Measurements from ENCODE around the gene NSMCE3. TPM values are rescaled to one million over a fixed set of nuclear protein-coding genes. Genes with fewer than 3 reads are reported as not detected.

The NSMCE3 gene
- total and polyA plus RNA-seq, 3 experiments from 2014 or later: 8.7 to 35.4 (median 8.8) TPM

DNA sequence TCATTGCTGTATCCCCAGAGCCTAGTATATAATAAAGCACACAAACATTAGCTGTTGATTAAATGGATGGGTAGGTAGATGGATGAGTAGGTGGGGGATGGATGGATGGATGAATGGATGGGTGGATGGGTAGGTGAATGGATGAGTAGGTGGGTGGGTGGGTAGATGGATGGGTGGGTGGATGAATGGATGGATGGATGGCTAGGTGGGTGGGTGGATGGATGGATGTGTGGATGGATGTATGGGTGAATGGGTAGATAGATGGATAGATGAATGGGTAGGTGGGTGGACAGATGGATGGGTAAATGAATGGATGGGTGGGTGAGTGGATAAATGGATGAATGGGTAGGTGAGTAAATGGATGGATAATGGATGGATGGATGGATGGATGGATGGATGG is 30.2 kb upstream of the NSMCE3 start:
- H3K4me1 ChIP-seq (ENCODE audit: insufficient read depth, low read length): no peaks in the 10 kb centered on the region
- no peak overlapping the region for H3K4me3 ChIP-seq (ENCODE audit: low read length)
- no peaks in the 10 kb centered on the region for H3K27me3 ChIP-seq (ENCODE audit: insufficient read depth, low read length, poor library complexity, severe bottlenecking)
- H3K27me3 Mint-ChIP-seq: peaks cover 4 to 6% of the 10 kb centered on the region in 2 donors
- no peaks in the 10 kb centered on the region for H3K36me3 ChIP-seq (ENCODE audit: insufficient read depth, low read length)
- H3K9me3 ChIP-seq (ENCODE audit: low read length): no peaks in the 10 kb centered on the region
- H3K4me3 Mint-ChIP-seq: no peak overlapping the region
- DNase-seq: no peak
- H3K27ac ChIP-seq (ENCODE audit: low read depth, low read length): no peak overlapping the region
- peaks cover 0 to 1% (median 0%) of the 10 kb centered on the region in 5 donors for H3K9me3 Mint-ChIP-seq
- no peaks in the 10 kb centered on the region for H3K36me3 Mint-ChIP-seq
- no peak overlapping the region for H3K27ac Mint-ChIP-seq
- POLR2A ChIA-PET: no interaction called here
- H3K4me1 Mint-ChIP-seq: no peaks in the 10 kb centered on the region
- CTCF ChIA-PET: no interaction called here

GRCh38 chr15:29299331-29299730 is 29.7 kb upstream of the NSMCE3 start:
- Histone ChIP-seq H3K4me3 (ENCODE audit: low read length) (no peak overlapping the region), H3K4me1 (ENCODE audit: insufficient read depth, low read length) (no peaks in the 10 kb centered on the region), H3K36me3 (ENCODE audit: insufficient read depth, low read length) (no peaks in the 10 kb centered on the region), H3K27ac (ENCODE audit: low read depth, low read length) (no peak overlapping the region), H3K27me3 (ENCODE audit: insufficient read depth, low read length, poor library complexity, severe bottlenecking) (no peaks in the 10 kb centered on the region), H3K9me3 (ENCODE audit: low read length) (no peaks in the 10 kb centered on the region)
- Mint-ChIP-seq H3K27me3 (peaks cover 4% of the 10 kb centered on the region in 2 donors), H3K9me3 (peaks cover 0 to 1% (median 0%) of the 10 kb centered on the region in 5 donors), H3K36me3 (no peaks in the 10 kb centered on the region), H3K4me3 (no peak overlapping the region), H3K27ac (no peak overlapping the region), H3K4me1 (no peaks in the 10 kb centered on the region)
- CTCF ChIA-PET: no interaction called here
- no peak for DNase-seq
- POLR2A ChIA-PET: no interaction called here

DNA sequence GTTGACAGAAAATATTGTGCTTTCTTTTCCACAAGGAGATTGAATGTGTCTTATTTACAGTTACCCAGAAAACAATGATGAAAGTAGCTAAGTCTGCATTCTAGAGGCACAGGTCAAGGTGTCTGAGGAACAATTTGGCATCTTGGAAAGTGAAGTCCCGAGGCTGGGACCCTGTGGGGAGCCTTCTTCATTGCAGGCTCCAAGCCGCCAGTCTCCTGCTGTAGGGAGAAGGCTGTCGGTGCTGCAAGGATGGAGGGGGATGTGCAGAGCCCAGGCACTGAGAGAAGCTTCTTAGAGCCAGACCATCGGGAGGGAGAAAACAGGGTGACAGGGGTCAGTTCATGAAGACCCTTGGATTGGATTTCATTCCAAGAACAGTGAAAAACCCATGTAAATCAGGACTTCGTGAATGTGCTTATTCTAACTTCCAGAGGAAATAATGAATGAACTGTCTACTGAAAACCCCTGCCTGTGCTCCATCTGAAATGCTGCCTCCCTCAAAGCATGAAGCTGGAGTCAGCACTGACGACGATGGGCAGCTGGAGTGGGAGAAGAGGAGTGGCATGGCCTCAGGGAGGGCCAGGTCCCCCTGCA is 25.2 kb upstream of the NSMCE3 start:
- Histone ChIP-seq H3K4me3 (ENCODE audit: low read length) (no peak overlapping the region), H3K27ac (ENCODE audit: low read depth, low read length) (no peak overlapping the region), H3K4me1 (ENCODE audit: insufficient read depth, low read length) (no peaks in the 10 kb centered on the region), H3K9me3 (ENCODE audit: low read length) (no peaks in the 10 kb centered on the region), H3K27me3 (ENCODE audit: insufficient read depth, low read length, poor library complexity, severe bottlenecking) (no peaks in the 10 kb centered on the region), H3K36me3 (ENCODE audit: insufficient read depth, low read length) (no peaks in the 10 kb centered on the region)
- Mint-ChIP-seq H3K36me3 (no peaks in the 10 kb centered on the region), H3K27me3 (peaks cover 5 to 18% of the 10 kb centered on the region in 2 donors), H3K4me1 (no peaks in the 10 kb centered on the region), H3K27ac (no peak overlapping the region), H3K4me3 (no peak overlapping the region), H3K9me3 (peaks cover 0 to 1% (median 0%) of the 10 kb centered on the region in 5 donors)
- CTCF ChIA-PET: no interaction called here
- POLR2A ChIA-PET: no interaction called here
- DNase-seq: no peak

DNA sequence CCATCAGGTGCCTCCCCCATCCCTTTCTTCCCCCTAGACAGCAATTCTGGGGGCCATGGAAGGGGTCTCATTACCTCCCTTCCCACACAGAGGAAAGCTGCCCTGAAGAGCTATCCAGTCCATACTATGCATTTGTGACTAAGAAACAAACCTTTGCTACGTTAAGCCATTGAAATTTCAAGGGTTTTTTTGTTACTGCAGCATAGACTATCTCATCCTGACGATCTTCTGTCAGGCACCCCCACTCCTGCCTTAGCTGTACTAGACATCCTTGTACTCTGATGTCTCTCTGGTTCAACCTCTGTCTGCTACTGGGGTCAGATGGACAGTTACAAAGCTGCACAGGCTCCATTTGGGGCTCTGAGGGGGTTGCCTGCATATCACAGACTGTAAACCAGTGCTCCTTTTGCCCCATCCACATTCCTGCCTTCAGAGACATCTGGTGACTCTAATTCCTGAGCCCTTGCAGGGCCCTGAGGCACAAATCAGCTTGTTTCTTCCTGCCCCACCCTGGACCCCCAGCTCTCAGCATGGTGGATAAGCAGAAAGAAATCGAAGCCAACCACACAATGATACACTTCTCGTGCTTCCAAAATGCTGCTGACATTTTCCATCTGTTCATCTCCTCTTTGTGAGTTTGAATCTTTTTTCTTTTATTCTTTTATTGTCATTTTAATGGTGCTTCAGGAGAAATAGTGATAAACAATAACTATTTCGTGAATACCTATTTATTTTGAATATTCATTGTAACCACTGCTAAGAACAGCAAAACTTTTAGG is 21.6 kb upstream of the NSMCE3 start:
- H3K9me3 ChIP-seq (ENCODE audit: low read length): no peaks in the 10 kb centered on the region
- Mint-ChIP-seq H3K4me3 (no peak overlapping the region), H3K27ac (no peak overlapping the region), H3K27me3 (peaks cover 8 to 34% of the 10 kb centered on the region in 2 donors), H3K9me3 (no peaks in the 10 kb centered on the region), H3K36me3 (no peaks in the 10 kb centered on the region), H3K4me1 (no peaks in the 10 kb centered on the region)
- CTCF ChIA-PET: no interaction called here
- no peak overlapping the region for H3K27ac ChIP-seq (ENCODE audit: low read depth, low read length)
- H3K27me3 ChIP-seq (ENCODE audit: insufficient read depth, low read length, poor library complexity, severe bottlenecking): no peaks in the 10 kb centered on the region
- no peaks in the 10 kb centered on the region for H3K4me1 ChIP-seq (ENCODE audit: insufficient read depth, low read length)
- no peak for DNase-seq
- POLR2A ChIA-PET: no interaction called here
- no peak overlapping the region for H3K4me3 ChIP-seq (ENCODE audit: low read length)
- no peaks in the 10 kb centered on the region for H3K36me3 ChIP-seq (ENCODE audit: insufficient read depth, low read length)

DNA sequence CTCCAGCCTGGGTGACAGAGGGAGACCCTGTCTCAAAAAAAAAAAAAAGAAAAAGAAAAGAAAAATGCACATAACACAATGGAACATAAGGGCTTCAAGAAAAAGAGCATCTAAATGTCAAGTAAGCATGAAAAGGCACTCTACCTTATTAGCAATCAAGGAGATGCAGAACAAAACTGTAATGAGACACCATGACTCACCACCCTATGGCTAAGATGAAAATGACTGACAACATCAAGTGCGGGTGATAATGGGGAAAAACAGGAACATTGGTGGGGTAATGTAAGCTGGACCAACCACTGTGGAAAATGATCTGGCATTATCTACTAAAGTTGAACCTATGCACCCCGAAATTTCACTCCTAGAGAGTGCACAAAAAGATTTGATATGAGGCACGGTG is 19.6 kb upstream of the NSMCE3 start:
- Histone ChIP-seq H3K4me3 (ENCODE audit: low read length) (no peak overlapping the region), H3K4me1 (ENCODE audit: insufficient read depth, low read length) (no peaks in the 10 kb centered on the region), H3K36me3 (ENCODE audit: insufficient read depth, low read length) (no peaks in the 10 kb centered on the region), H3K27me3 (ENCODE audit: insufficient read depth, low read length, poor library complexity, severe bottlenecking) (no peaks in the 10 kb centered on the region), H3K27ac (ENCODE audit: low read depth, low read length) (no peak overlapping the region), H3K9me3 (ENCODE audit: low read length) (no peaks in the 10 kb centered on the region)
- DNase-seq: no peak
- ChIA-PET POLR2A (no interaction called here), CTCF (interaction anchor here (0.6 kb wide), 1 partner anchor 228 kb away, joined by 3 read pairs; no protein-coding TSS in a partner anchor)
- Mint-ChIP-seq H3K4me3 (no peak overlapping the region), H3K36me3 (no peaks in the 10 kb centered on the region), H3K4me1 (no peaks in the 10 kb centered on the region), H3K9me3 (no peaks in the 10 kb centered on the region), H3K27ac (no peak overlapping the region), H3K27me3 (peaks cover 16 to 52% of the 10 kb centered on the region in 2 donors)

GRCh38 chr15:29285386-29285785 is 15.8 kb upstream of the NSMCE3 start:
- CTCF ChIA-PET: no interaction called here
- Histone ChIP-seq H3K4me3 (ENCODE audit: low read length) (no peak overlapping the region), H3K36me3 (ENCODE audit: insufficient read depth, low read length) (no peaks in the 10 kb centered on the region), H3K27me3 (ENCODE audit: insufficient read depth, low read length, poor library complexity, severe bottlenecking) (peaks cover 11% of the 10 kb centered on the region), H3K4me1 (ENCODE audit: insufficient read depth, low read length) (no peaks in the 10 kb centered on the region), H3K27ac (ENCODE audit: low read depth, low read length) (no peak overlapping the region), H3K9me3 (ENCODE audit: low read length) (no peaks in the 10 kb centered on the region)
- no peak for DNase-seq
- no peak overlapping the region for H3K27ac Mint-ChIP-seq
- peaks cover 24 to 77% of the 10 kb centered on the region in 2 donors for H3K27me3 Mint-ChIP-seq
- no peaks in the 10 kb centered on the region for H3K4me1 Mint-ChIP-seq
- peaks cover 0 to 5% (median 2%) of the 10 kb centered on the region in 5 donors for H3K9me3 Mint-ChIP-seq
- POLR2A ChIA-PET: no interaction called here
- no peak overlapping the region for H3K4me3 Mint-ChIP-seq
- peaks cover 0 to 9% (median 0%) of the 10 kb centered on the region in 3 donors for H3K36me3 Mint-ChIP-seq

GRCh38 chr15:29283381-29283780 is 13.8 kb upstream of the NSMCE3 start:
- Mint-ChIP-seq H3K4me3 (no peak overlapping the region), H3K9me3 (peaks cover 0 to 5% (median 2%) of the 10 kb centered on the region in 5 donors), H3K27ac (no peak overlapping the region), H3K27me3 (peaks cover 26 to 75% of the 10 kb centered on the region in 2 donors), H3K36me3 (peaks cover 0 to 9% (median 0%) of the 10 kb centered on the region in 3 donors), H3K4me1 (no peaks in the 10 kb centered on the region)
- Histone ChIP-seq H3K4me1 (ENCODE audit: insufficient read depth, low read length) (no peaks in the 10 kb centered on the region), H3K4me3 (ENCODE audit: low read length) (no peak overlapping the region), H3K9me3 (ENCODE audit: low read length) (no peaks in the 10 kb centered on the region), H3K36me3 (ENCODE audit: insufficient read depth, low read length) (no peaks in the 10 kb centered on the region), H3K27me3 (ENCODE audit: insufficient read depth, low read length, poor library complexity, severe bottlenecking) (peaks cover 11% of the 10 kb centered on the region), H3K27ac (ENCODE audit: low read depth, low read length) (no peak overlapping the region)
- POLR2A ChIA-PET: no interaction called here
- CTCF ChIA-PET: no interaction called here
- DNase-seq: no peak

- no peaks in the 10 kb centered on the region for H3K36me3 ChIP-seq (ENCODE audit: insufficient read depth, low read length)
- no peak for DNase-seq
- Mint-ChIP-seq H3K9me3 (peaks cover 0 to 5% (median 2%) of the 10 kb centered on the region in 5 donors), H3K4me1 (no peaks in the 10 kb centered on the region), H3K27ac (no peak overlapping the region), H3K27me3 (peaks cover 23 to 54% of the 10 kb centered on the region in 2 donors), H3K36me3 (peaks cover 0 to 9% (median 0%) of the 10 kb centered on the region in 3 donors), H3K4me3 (no peak overlapping the region)
- peaks cover 11% of the 10 kb centered on the region for H3K27me3 ChIP-seq (ENCODE audit: insufficient read depth, low read length, poor library complexity, severe bottlenecking)
- H3K4me1 ChIP-seq (ENCODE audit: insufficient read depth, low read length): no peaks in the 10 kb centered on the region
- ChIA-PET POLR2A (no interaction called here), CTCF (interaction anchor here (1.3 kb wide), 1 partner anchor 9 kb away, joined by 3 read pairs; no protein-coding TSS in a partner anchor)
- no peaks in the 10 kb centered on the region for H3K9me3 ChIP-seq (ENCODE audit: low read length)
- no peak overlapping the region for H3K27ac ChIP-seq (ENCODE audit: low read depth, low read length)
- no peak overlapping the region for H3K4me3 ChIP-seq (ENCODE audit: low read length)
These were observed 10.9 kb upstream of the NSMCE3 start for GRCh38 chr15:29280514-29280913.

Measured in CD8-positive, alpha-beta memory T cell (primary cell).